GM21381 (cell line): ENCODE data around the gene TPGS2.
"Not testable (repeated sequence)": the region's sequence is repeated elsewhere in the genome, so short reads cannot be mapped to it uniquely, and the experiment has no call there.

Experiments
- ATAC-seq: cut with Tn5 transposase; IDR thresholded peaks from one replicate; pipeline ENCODE4 v1.9.1; 2021; ENCODE audit warnings: mild to moderate bottlenecking, moderate library complexity; ENCODE audit not compliant: unreplicated experiment

The TPGS2 gene

DNA sequence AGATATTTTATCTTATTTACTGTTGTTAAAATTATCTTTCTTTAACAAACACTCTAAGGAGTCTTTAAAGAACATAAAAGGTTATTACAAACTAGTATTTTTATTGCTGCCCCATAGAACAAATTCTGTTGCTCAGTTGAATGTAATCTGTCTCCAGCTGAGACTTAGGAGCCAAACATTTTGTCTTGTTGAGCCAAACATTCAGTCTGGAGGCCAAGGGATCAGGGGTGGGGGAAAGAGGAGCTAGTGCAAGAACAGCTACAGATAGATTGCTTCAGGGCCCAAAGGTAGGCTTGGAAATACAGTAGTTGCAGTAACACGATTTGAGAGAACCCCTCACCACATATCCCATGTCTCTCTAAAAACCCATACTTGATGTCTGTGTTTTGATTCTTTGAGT is 51.2 kb downstream of the TPGS2 start:
- no peak for ATAC-seq

DNA sequence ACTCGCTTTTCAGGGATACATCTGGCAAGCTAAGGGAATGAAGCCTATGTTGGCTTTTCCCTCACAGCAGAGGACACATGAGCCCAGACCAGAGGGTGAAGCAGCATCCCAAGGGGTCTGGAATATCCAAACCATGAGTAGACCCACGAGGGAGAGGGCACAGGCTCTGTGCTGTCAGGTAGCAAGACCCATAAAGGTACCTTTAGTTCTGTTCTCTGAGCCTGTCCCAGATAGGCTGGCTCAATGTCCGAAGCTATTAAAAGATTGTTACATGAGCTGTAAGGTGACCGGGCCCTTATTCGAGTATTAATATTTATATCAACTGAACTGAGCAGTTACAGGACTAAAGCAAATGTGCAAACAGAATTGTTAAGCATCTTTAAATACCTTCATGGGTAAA is 52.2 kb downstream of the TPGS2 start:
- no peak for ATAC-seq

DNA sequence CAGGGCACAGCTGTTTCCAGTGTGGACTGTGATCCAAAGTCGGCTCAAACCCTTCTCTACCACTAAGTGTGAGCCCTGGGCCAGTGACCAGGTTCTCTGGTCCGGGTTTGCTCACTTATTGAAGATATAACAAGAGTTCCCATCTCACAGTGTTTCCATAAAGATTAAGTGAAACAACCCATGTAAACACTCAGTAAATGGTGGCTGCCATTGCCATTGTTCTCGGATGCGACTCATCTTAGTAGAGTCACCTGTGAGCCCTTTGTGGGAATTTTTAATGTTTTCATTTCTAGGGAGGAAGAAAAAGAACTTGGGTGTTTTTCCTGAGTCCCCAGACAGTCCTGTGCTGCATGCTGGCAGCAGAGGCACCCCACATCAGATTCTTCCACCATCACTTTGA is 53.4 kb downstream of the TPGS2 start:
- ATAC-seq: no peak

DNA sequence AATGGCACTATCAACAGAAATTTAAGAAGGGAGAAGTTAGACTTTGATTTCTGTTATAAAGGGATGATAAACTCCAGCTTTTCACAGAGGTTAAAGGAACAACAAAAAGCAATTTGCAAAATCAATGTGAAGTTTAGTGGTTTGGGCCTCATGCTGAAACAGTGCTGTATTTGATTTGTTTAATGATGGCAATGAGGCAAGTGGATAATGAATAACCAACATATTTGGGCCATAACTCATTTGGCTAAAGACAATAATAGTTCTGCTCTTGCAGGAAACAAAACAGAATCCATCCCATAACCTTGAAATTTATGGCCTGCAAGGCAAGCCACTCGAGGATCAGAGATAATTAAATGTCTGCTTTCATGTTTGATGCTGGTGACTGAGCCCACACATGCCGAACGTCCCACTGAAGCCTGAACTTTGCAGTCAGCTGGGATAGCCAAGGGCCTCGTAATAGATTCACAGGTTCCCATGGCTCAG is 56.5 kb downstream of the TPGS2 start:
- no peak for ATAC-seq

DNA sequence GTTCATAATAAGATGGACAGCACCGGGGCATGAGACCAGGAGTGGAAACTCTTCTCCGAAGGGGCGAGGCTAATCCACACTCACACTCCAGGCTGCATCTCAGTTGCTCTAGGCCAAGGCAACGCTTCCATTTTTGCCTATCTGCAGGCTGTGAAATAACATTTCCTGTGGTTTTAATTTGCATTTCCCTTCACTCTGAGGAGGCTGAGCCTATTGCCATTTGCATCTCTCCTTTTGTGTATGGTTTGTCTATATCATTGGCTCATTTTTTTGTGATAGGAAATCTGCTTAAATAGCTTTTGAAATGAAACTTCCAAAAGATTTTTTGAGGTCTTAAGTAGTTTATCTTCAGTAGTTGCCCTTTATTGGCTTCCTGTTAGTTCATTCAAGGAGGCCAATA is 57.6 kb downstream of the TPGS2 start:
- ATAC-seq: peak; percentile 51

DNA sequence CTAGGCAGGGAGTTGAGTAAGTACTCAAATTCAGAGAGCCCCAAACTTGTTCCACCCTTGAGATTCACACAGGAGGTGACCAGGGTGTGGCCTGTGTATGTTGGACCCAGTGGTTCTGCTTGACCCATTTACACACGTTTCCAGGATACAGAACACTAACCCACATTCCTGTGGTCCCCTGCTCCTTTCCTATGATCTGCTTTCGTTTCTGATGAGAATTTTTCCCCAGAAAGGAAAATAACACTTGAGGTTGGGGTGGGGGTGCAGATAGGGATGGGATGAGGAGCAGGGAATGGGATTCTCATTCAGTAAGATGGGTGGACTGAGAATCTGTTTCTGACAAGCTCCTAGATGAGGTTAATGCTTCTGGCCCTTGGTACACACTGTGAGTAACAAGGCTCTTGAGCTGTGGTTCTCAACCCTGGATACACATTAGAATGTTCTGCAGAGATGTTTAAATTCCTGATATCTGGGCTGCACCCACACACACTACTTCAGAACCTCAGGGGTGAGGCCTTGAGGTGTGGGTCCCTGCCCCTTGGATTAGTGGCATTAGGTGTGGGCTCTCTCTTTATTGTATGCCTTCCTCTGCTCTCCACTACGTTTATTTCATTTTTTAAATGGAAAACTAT is 58.4 kb downstream of the TPGS2 start:
- no peak for ATAC-seq

DNA sequence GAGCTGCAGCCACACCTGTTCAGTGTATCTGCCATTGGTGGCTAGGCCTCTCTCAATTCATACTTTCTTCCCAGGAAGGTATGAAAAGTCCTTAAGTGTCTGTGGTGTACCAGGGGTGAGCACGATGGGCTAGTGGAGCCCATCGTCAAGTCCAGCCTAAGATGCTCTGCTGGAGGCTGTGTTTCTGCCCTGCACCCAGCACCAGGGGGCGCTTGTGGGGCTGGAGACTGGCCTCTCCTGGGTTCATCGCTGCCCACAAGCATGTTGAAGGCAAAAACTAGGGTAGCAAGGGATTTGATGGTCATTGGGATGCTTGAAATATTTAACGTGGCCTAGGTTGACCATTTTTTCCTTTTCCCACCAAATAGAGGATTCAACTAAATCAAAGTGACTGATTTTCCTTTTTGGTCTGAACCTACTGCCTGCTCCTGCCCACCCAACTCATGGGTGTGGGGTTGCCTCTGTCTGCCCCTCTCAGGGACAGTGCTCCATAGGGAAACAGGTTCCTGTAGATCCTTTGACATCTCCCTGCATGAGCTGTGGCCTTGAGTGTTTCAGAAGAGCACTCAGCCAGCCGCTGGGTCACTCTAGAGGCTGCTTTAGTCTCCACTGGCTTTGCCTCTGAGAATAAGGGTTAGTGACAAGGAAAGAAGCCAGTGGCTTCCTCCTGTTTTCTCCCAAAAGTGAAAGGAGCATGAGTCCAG is 59.0 kb downstream of the TPGS2 start:
- ATAC-seq: no peak

DNA sequence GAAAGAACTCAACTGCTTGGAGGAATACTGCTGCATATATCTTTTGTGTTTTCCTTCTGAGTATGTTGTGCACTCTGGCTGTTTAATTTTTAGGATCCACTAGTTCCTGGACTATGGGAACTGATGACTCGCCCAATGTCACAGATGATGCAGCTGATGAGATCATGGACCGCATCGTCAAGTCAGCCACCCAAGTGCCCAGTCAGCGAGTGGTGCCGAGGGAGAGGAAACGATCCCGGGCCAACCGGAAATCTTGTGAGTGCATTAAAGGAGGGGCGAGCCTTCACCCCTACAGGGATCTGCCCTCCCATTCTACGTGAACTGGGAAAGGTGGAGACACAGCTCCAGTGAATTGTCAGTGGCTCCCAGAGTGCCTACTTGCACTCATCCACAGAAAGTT is 59.6 kb downstream of the TPGS2 start:
- ATAC-seq: no peak

DNA sequence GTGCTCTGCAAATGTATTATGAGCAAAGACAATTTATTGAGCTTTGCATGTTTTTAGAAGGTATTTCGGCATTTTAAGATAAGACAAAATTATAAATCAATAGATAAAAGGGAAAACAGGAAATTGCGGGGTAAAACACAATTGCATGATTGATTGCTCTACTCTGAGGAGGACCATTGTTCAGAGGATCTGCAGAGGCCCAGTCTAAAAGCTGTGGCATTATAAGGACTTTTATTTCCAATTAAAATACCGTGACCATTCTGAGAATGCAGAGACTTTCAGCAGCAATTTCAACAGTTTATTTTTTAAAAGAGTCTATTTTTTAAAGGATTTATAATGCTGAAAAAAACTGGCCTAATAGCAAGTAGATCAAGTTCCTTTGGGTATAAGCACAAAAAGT is 62.0 kb downstream of the TPGS2 start:
- no peak for ATAC-seq

DNA sequence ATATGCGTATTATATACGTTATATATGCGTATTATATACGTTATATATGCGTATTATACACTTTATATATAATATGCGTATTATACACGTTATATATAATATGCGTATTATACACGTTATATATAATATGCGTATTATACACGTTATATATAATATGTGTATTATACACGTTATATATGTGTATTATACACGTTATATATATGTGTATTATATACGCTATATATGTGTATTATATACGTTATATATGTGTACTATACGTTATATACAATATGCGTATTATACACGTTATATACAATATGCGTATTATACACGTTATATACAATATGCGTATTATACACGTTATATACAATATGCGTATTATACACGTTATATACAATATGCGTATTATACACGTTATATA is 65.8 kb downstream of the TPGS2 start:
- not testable (repeated sequence) for ATAC-seq

DNA sequence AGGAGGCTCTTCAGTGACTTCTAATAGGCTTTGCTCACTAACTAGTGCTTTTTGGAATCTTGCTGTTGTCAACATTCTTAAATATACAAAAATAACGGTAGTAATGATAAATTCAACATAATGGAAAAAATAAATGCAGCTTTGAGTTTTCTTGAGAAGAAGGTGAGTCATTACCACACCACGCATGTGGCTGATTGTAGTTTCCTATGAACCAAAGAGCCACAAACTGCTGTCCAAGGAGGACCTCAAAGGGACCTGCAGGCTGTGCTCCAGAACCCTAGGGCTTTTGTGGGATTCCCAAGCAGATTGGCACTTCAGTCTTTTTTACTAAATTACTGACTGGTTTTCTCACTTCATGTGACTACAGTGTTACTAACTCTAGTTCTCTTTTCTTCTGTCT is 66.7 kb downstream of the TPGS2 start:
- ATAC-seq: no peak

DNA sequence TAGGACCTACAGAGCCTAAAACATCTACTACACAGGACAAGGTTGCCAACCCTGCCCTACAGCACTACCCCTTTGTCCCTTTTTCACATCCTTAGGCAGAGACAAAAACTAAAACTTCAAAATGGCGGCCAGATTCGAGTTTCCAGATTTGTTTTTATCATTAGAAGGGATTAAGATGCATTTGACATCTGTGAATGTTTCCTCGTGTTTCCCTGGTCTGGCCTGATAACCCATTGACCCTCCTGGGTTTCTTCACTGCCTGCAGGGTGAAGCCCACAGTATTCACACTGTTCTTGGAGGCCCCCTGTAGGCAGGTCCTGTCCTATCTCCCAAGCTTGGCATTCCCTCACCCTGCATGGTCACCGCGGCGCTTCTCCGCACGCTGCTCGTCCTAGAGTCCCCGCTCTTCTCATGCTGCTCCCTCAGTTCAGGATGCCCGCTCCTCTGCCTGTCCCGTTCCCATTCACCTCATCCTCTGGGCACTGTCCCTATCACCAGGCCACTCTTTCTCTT is 67.6 kb downstream of the TPGS2 start:
- no peak for ATAC-seq

DNA sequence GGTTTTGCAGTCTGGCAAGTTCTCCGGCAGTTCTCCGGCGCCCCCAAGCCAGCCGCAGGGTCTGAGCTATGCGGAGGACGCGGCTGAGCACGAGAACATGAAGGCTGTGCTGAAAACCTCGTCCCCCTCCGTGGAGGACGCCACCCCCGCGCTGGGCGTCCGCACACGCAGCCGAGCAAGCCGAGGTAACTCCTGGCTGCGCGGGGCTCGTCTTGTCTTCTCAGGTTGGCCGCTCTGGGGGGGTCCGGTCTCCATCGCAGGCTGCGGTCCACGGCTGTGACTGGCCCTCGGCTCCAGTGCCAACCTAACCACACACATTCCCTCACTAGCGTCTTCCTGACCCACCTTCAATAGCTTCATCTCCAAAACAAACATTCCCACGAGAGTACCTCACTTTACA is 68.2 kb downstream of the TPGS2 start:
- no peak for ATAC-seq

DNA sequence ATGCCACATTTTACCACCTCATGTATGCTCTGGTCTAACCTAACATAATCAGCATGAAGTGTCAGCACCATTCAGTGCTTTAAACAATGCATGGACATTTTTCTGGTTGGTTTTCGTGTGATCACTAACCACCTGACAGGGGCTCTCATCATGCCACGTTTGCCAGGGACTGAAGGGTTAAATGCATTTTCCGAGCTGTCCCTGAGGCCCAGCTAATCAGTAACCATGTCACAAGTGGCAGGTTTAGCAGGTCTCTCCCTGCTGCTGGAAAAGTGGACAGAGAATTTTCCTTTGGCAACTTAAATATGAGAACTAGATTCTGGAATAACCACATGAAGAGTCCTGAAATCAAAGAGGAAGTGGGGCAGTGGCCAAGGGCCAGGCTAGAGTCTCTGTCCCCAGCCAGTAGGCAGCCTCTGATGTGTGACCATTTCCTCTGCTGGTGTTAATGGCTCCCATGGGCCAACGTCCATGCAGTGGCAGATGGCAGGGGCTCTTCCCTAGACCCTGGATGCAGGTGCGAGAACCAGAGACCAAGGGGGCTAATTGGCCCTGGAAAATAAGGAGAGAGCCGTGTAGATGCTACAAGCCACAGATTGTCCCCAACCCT is 69.5 kb downstream of the TPGS2 start:
- ATAC-seq: no peak

DNA sequence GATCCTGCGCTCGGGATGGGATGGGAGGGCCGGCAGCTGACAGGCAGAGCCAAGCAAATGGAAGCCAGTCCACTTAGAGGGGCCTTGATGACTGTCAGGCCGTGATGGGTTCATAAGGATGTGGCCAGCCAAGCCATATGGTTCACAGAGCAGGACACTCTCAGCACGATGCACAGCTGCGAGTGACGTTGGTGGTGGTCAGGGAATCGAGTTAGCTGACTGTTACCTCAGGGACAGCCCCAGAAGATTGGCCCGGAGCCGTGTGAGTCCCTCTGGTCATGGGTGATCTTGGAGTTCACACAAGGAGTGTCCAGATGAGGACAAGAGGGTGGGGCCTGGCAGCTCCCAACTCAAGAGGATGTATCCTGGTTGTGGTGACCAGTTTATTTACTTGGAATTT is 70.2 kb downstream of the TPGS2 start:
- ATAC-seq: no peak

DNA sequence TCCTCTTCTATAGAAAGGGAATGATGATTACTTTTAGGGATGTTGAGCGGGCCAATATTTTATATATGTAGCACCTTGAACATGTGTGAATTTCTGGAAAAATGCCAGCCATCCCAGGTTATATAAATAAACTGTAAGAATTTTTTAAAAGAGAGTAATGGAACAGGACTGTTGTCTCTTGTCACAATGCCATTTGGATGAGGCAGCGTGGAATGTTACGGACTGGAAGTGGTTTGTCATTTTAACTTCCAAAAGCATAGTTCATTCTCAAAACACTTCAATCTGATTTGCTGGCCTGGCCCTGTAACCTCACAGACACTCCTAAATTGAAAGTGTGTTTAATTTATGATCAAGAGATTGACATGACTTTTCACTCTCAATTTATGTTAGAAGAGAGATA is 70.8 kb downstream of the TPGS2 start:
- no peak for ATAC-seq

DNA sequence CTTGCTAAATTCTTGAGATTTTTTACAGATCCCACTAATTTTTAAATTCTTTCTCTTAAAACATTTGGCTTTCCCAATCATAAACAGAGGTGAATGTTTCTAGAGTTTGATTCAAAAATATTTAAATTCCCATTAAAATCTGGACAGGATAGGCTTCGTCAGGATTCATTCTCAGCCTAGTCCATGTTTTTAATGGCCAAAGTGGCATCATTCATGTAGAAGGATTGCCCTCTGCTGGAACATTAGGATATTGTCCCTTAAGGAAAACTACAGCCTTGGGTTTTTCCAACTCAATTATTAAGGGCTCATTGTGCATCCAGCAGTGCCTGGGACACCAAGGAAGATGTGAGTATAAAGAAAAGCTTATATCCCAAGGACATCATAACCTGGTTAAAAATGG is 71.7 kb downstream of the TPGS2 start:
- ATAC-seq: no peak

DNA sequence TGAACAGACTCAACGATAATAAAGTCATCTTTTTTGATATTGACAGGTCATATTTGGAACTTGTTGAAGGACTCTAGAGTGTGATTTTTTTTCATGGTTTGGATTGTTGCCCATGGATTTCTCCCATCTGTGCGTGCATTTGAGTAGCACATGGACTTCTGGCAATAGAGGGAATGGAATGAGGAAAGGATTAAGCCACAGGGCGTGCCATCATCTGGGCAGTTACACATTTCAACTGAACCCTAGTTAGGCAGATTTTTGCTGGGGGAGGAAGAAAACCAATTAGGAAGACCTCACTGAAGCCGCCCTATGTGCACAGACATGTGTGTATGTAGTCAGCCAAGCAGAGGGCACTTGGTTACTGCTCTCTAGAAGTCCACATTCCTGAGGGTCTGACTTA is 72.6 kb downstream of the TPGS2 start:
- no peak for ATAC-seq

DNA sequence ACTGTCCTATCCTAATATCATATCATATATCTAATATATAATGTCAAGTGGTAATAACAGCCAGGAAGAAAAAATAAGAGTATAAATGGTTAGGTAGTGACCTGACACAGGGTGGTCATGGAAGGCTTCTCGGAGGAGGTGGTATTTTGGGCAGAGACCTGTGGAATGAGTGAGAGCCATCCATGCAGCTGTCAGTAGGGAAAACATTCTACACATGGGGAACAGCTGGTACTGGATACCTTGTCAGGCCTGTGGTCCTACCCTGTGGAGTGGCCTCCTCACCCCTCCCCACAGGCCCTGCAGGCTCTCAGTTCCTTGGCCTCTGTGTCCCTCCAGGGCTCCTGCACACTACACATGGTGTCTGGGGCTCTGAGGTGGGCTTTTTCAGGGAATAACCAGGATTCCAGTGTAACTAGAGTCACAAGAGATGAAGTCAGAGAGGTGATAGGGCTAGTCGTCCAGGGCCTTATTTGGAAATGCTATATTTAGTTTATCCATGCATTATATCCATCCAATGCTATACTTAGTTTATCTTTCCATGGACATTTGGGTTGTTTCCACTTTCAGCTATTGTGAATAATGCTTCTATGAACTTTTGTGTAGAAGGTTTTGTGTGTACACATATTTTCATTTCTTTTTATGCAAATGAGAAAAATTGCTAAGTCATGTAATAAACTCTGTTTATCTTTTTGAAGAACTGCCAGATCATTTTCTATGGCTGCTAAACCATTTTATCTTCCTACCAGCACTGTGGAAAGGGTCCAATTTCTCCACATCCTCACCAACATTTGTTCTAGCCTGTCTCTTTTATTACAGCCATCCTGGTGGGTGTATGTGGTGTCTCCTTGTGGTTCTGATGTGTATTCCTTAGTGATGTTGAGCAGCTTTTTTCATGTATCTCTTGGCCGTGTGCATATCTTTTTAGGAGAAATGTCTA is 75.6 kb downstream of the TPGS2 start:
- ATAC-seq: no peak

DNA sequence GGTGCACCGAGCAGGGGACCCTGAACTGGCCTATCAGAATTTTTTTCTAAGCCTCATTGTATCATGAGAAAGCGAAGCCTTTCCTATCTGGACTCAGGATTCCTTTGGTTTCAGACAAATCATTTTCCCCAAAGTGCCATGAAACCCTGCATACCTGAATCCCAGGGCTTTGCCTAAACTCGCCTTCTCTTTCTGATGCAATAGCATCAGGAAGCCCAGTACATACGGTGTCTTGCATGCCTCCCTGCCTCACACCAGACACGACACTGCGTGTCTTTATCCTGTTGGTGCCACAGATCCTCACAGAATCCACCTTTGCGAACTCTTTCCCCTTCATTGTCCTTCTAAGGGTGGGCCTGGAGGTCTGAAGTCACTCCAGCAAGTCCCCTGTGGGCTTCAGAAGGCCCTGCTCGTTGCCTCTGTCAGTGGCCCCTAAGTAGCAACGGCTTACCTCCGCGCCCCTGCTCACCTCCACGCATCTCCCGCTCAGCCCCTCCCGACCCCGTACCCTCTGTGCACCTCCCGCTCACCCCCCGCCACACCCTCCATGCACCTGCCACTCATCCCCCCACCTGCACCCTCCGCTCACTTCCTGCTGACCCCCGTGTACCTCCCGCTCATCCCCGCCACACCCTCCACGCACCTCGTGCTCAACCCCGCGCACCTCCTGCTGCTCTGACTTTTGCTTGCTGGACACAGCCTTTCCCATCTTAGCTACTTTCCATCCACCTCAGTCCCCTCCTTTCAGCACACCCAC is 83.4 kb downstream of the TPGS2 start:
- no peak for ATAC-seq
